ENCODE measurements around the gene NUP153. TPM values are rescaled to one million over a fixed set of nuclear protein-coding genes. Genes with fewer than 3 reads are reported as not detected.

The NUP153 gene
- total and polyA plus RNA-seq, 2 of the 8 experiments (the other 6 are each of a cell fraction or from before 2014, with no cell fraction given), result 47.0 to 84.8 TPM

GRCh38 chr6:17599877-17600526 is 106.7 kb downstream of the NUP153 start, which contains the start of gene FAM8A1 (continued):
- TF ChIP-seq CHD7 (IDR thresholded peaks at IDR 0.05; ENCODE audit: insufficient replicate concordance, low read length) (no peak), SIN3A (conservative IDR thresholded peaks at IDR 0.05 in 1 of 2, IDR thresholded peaks at IDR 0.05 in 1 of 2; ENCODE audit: low read depth in 1 of 2, low read length in 2 of 2) (peak in 1 of 2 experiments; percentile 63; a peak in 2 of 4 replicates), TAF7 (optimal IDR thresholded peaks at IDR 0.05; ENCODE audit: borderline replicate concordance, low read depth, low read length) (no peak), CHD1 (IDR thresholded peaks at IDR 0.05; ENCODE audit: low read depth, low read length) (no peak), CBX5 (IDR thresholded peaks at IDR 0.05; ENCODE audit: low read depth, low read length) (no peak), RXRA (IDR thresholded peaks at IDR 0.05; ENCODE audit: insufficient read depth, low read depth, low read length) (no peak), ATF3 (IDR thresholded peaks at IDR 0.05; ENCODE audit: insufficient read depth, low read depth, low read length) (no peak), POU5F1 (IDR thresholded peaks at IDR 0.05; ENCODE audit: low read depth, low read length) (no peak), SRF (IDR thresholded peaks at IDR 0.05; ENCODE audit: low read depth, low read length) (no peak), TAF1 (IDR thresholded peaks at IDR 0.05; ENCODE audit: low read depth, low read length) (peak; percentile 34; the same call in 1 of the 2 replicates)
